ENCODE results near the gene ACADM.
"Not testable (repeated sequence)": the region's sequence is repeated elsewhere in the genome, so short reads cannot be mapped to it uniquely, and the experiment has no call there.

ACADM gene

GRCh38 chr1:75796376-75797272 lies 72.1 kb downstream of the ACADM start, which contains the start of gene MSH4:
TSS of gene MSH4 (plus strand) at chr1:75796882. CDS start at chr1:75796986, 104 bp downstream.
- peak; percentile 10 for DNase-seq

DNA sequence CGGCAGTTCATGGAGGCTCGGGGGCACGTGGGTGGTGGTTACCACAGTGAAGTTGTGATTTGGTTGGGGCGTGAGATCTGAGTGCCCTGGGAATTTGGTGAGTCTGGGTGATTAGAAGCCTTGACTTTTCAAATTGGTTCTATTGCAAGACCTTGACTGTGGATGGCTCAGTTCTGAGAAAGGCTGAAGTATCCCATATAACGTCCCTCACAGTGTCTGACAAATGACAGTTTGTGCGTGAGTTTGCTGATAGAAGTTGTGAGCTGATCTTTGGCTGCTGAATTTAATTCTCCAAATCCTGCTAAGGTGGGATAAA lies 72.7 kb downstream of the ACADM start:
- DNase-seq, result peak; percentile 7

DNA sequence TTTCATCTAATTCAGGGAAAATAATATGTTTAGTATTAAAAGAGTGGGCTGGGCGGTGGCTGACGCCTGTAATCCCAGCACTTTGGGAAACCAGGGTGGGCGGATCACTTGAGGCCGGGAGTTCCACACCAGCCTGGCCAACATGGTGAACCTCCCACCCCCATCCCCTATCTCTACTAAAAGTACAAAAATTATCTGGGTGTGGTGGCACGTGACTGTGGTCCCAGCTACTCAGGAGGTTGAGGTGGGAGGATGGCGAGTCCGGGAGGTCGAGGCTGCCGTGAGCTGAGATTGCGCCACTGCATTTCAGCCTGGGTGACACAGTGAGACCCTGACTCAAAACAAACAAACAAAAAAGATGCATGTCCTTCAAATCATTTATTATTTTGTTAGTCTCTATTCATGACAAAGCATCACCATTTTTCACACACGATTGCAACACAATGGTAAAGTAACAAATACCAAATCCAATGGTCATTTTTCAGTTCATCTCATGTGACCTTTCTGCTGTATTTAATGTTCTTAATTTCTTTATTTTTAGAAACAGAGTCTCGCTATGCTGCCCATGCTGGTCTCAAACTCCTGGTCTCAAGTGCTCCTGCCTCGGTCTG lies 73.2 kb downstream of the ACADM start:
- no peak for DNase-seq

GRCh38 chr1:75801480-75801879 lies 77.0 kb downstream of the ACADM start:
- DNase-seq, result not testable (repeated sequence)

DNA sequence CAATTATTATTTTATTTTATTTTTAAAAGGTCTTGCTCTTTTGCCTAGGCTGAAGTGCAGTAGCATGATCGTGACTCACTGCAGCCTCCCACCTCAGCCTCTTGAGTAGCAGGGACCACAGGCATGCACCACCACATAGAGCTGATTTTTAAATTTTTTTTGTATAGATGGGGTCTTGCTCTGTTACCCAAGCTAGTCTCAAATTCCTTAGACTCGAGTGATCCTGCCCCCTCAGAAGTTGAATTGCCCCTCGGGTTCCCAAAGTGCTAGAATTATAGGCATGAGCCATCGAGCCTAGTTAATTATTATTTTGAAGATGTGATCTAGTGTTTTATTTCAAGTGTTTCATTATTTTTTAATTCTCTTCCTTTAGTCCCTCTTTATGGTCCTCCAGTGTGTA lies 84.4 kb downstream of the ACADM start:
- no peak for DNase-seq

DNA sequence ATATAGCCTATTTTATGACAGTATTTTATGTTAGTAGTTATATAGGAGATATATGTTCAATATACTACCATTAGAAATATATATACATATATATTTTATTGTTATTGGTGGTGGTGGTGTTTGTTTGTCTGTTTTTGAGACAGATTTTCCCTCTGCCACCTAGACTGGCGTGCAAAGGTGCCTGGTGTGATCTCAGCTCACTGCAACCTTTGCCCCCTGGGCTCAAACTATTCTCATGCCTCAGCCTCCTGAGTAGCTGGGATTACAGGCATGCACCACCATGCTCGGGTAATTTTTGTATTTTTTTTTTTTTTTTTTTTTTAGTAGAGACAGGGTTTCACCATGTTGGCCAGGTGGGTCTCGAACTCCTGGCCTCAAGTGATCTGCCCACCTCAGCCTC lies 85.6 kb downstream of the ACADM start:
- not testable (repeated sequence) for DNase-seq

DNA sequence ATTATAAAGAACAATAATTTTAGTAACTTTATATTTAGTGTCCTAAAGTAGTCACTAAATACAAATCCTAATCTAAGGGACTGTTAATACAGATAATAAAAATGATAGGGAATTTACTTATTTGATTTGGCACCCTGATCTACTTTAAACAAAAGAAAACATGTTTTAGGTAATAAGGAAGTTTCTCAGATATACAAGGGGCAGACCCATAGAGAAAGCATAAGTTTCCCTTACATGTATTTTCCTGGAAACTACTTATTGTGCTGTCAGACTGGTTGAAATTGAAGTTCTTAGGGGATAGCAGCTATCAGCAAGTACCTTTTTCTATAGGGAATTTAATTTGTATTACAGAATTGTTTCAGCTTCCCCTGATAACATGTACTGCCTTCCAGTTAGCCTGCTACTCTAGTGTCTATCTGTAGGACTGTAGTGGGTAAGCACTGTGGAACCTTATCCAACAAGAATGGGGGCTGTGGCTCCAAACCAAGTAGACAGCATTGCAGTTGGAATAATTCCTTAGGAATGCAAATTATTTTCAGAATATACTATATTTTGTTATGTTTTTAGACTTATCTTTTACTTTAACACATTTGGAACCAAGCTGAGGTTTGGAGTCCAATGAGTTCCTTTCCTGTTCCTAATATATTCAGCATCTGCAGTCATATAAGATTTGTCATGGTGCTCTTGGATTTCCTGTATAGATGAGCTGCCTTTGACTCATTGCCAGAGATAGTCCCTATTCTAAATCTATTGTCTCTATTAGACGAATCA lies 86.9 kb downstream of the ACADM start:
- peak; percentile 74 for DNase-seq

- DNase-seq, result no peak
Observed at GRCh38 chr1:75812065-75812464, 87.6 kb downstream of the ACADM start.
